H1 (cell line): ENCODE measurements around the gene RAB36. TPM values are rescaled to one million over a fixed set of nuclear protein-coding genes. Genes with fewer than 3 reads are reported as not detected.

ENCODE experiments used
- CEBPB ChIP-seq: IDR thresholded peaks from 2 replicates; pipeline ENCODE4 v1.6.1; 2012; ENCODE audit warnings: low read depth, low read length
- E2F6 ChIP-seq: IDR thresholded peaks from 2 replicates; pipeline ENCODE4 v1.6.1; 2012; ENCODE audit warnings: inconsistent platforms
- EP300 ChIP-seq, 2 experiments: IDR thresholded peaks; 1 replicate in 1 of 2; 2 replicates in 1 of 2; pipeline ENCODE4 v1.6.1; 2011 to 2012; ENCODE audit warnings: low read depth in 2 of 2, low read length in 2 of 2, mild to moderate bottlenecking in 2 of 2, borderline replicate concordance in 1 of 2, inconsistent platforms in 1 of 2, moderate library complexity in 1 of 2
- GABPA ChIP-seq: IDR thresholded peaks from 2 replicates; pipeline ENCODE4 v1.6.1; 2011; ENCODE audit warnings: mild to moderate bottlenecking, low read length, moderate library complexity, borderline replicate concordance; ENCODE audit not compliant: insufficient read depth
- NANOG ChIP-seq: IDR thresholded peaks from 2 replicates; pipeline ENCODE4 v1.6.1; 2011; ENCODE audit warnings: low read length, low read depth, mild to moderate bottlenecking, inconsistent platforms; ENCODE audit not compliant: insufficient read depth, poor library complexity, severe bottlenecking
- RAD21 ChIP-seq, 2 experiments: IDR thresholded peaks in 1 of 2; conservative IDR thresholded peaks in 1 of 2; 2 replicates each; pipeline ENCODE4 v1.6.1; 2011; ENCODE audit warnings: low read depth in 2 of 2, low read length in 2 of 2, improper control_type of control experiment in 1 of 2, inconsistent platforms in 1 of 2, mild to moderate bottlenecking in 1 of 2, moderate library complexity in 1 of 2
- RFX5 ChIP-seq: IDR thresholded peaks from 2 replicates; pipeline ENCODE4 v1.6.1; 2011; ENCODE audit warnings: low read depth, low read length, improper control_type of control experiment, borderline replicate concordance
- SRF ChIP-seq: IDR thresholded peaks from 2 replicates; pipeline ENCODE4 v1.6.1; 2011; ENCODE audit warnings: mild to moderate bottlenecking, low read depth, low read length, moderate library complexity
- polyA plus RNA-seq, 7 experiments: library from polyadenylated mRNA; depleted of rRNA in 3 of 7; stranded (reverse) in 5 of 7; unstranded in 2 of 7; fragments of >200 nt in 5 of 7; fragments of 200-250 nt in 2 of 7; gene quantifications; 1 replicate in 5 of 7; 2 replicates in 1 of 7; 4 replicates in 1 of 7; pipeline versions ENCODE4 v1.2.1 to v1.2.3, GENCODE V29; 2011 to 2013; ENCODE audit warnings: missing spikeins in 2 of 7, mixed read lengths in 2 of 7
- total RNA-seq: library from RNA; stranded (reverse); fragmentation: NEBNext Ultra II Directional; extraction: Animal tissue kit (Norgen Biotek cat#: 25700); gene quantifications from 2 replicates; pipeline ENCODE4 v1.2.1, GENCODE V29; 2021

RAB36 gene
- total and polyA plus RNA-seq, 2 of the 8 experiments (the other 6 are each of a cell fraction or from before 2014, with no cell fraction given) = 1.0 to 1.5 TPM

- TF ChIP-seq NANOG (no peak), GABPA (no peak), SRF (no peak), E2F6 (no peak), RFX5 (no peak), CEBPB (no peak), EP300 (IDR thresholded peaks at IDR 0.05; ENCODE audit: borderline replicate concordance in 1 of 2, low read depth in 2 of 2, low read length in 2 of 2) (no peak), RAD21 (IDR thresholded peaks at IDR 0.05 in 1 of 2, conservative IDR thresholded peaks at IDR 0.05 in 1 of 2; ENCODE audit: low read depth in 2 of 2, low read length in 2 of 2) (no peak)
- TF ChIP-seq, all 59 proteins: peak for 0
These were observed 17.5 kb upstream of the RAB36 start (continued) for GRCh38 chr22:23127788-23128187.
